Esophagus muscularis mucosa (tissue), 4 donors: ENCODE data around the gene C1GALT1C1L.

Source experiments
- CTCF ChIP-seq, 3 experiments: fragments of 200-600 bp in 2 of 3; fragments of 450-650 bp in 1 of 3; sonication (generic) in 2 of 3; IDR thresholded peaks; one replicate each; pipeline ENCODE4 v1.5.1; 2017 to 2019; ENCODE audit warnings: antibody characterized with exemption in 3 of 3, mild to moderate bottlenecking in 2 of 3, moderate library complexity in 1 of 3
- EP300 ChIP-seq: sonication (generic); formaldehyde crosslinking; IDR thresholded peaks from one replicate; pipeline ENCODE4 v1.6.1; 2017; ENCODE audit warnings: antibody characterized with exemption
- POLR2A ChIP-seq: fragments of 450-650 bp; IDR thresholded peaks from one replicate; pipeline ENCODE4 v1.6.1; 2017; ENCODE audit warnings: antibody characterized with exemption, moderate library complexity, mild to moderate bottlenecking, low read depth
- POLR2AphosphoS5 ChIP-seq, 2 donors: sonication (generic); formaldehyde crosslinking; IDR thresholded peaks; one replicate each; pipeline ENCODE4 v1.6.1; 2017; ENCODE audit warnings: antibody characterized with exemption in 2 of 2

- no peak for TF ChIP-seq POLR2A
- no peak for TF ChIP-seq CTCF (IDR thresholded peaks at IDR 0.05)
- no peak for TF ChIP-seq EP300
- TF ChIP-seq POLR2AphosphoS5 (IDR thresholded peaks at IDR 0.05) = no peak
These were observed 24.9 kb upstream of the C1GALT1C1L start for GRCh38 chr2:43701111-43701510.
